CD4-positive, alpha-beta T cell (primary cell): ENCODE results near the gene GLCE. TPM values are rescaled to one million over a fixed set of nuclear protein-coding genes. Genes with fewer than 3 reads are reported as not detected.
"Not testable (repeated sequence)": the region's sequence is repeated elsewhere in the genome, so short reads cannot be mapped to it uniquely, and the experiment has no call there.

Experiments
- ATAC-seq: fragments of 200-7000 bp; cut with Tn5 transposase; one replicate; pipeline ENCODE4 v1.10.0; 2022; ENCODE audit warnings: mild to moderate bottlenecking; ENCODE audit not compliant: poor library complexity
- CTCF ChIA-PET: fragments of 350-600 bp; sonication (Branson Sonifier 250); formaldehyde crosslinking; loops from one replicate; lab custom pipeline; 2021; ENCODE audit warnings: antibody characterized with exemption, inconsistent platforms; lab: Charles Lee
- POLR2A ChIA-PET: fragments of 350-600 bp; sonication (Branson Sonifier 250); formaldehyde crosslinking; loops from one replicate; lab custom pipeline; 2021; ENCODE audit warnings: antibody characterized with exemption, inconsistent platforms; lab: Charles Lee
- DNase-seq, 14 experiments: peaks; one replicate each; pipeline ENCODE4 v3.0.0-alpha.2; 2013 to 2020; ENCODE audit warnings: mixed read lengths in 2 of 14
- H3K27ac ChIP-seq, 2 donors: one replicate each; pipeline versions ENCODE4 v1.5.1 to v1.7.0; 2013; ENCODE audit warnings: low read length in 2 of 2, low read depth in 1 of 2, mild to moderate bottlenecking in 1 of 2
- H3K27me3 ChIP-seq, 2 experiments: 1 replicate in 1 of 2; 2 replicates in 1 of 2; pipeline versions ENCODE4 v1.6.1 to v1.7.0; 2013; ENCODE audit warnings: low read length in 2 of 2, control low read depth in 1 of 2, mild to moderate bottlenecking in 1 of 2, moderate library complexity in 1 of 2; ENCODE audit not compliant: insufficient read depth in 2 of 2, control insufficient read depth in 1 of 2
- H3K36me3 ChIP-seq: one replicate; pipeline ENCODE4 v1.6.1; 2013; ENCODE audit warnings: low read length, control low read depth; ENCODE audit not compliant: insufficient read depth
- H3K4me1 ChIP-seq: one replicate; pipeline ENCODE4 v1.6.1; 2013; ENCODE audit warnings: low read length, control low read depth; ENCODE audit not compliant: insufficient read depth
- H3K4me3 ChIP-seq: one replicate; pipeline ENCODE4 v1.5.1; 2013; ENCODE audit warnings: mild to moderate bottlenecking, low read length, moderate library complexity
- H3K9me3 ChIP-seq, 2 experiments: 1 replicate in 1 of 2; 2 replicates in 1 of 2; pipeline versions ENCODE4 v1.6.1 to v1.7.0; 2013; ENCODE audit warnings: low read length in 2 of 2, mild to moderate bottlenecking in 2 of 2, control low read depth in 1 of 2, moderate library complexity in 1 of 2; ENCODE audit not compliant: control insufficient read depth in 1 of 2, insufficient read depth in 1 of 2
- H3K27ac Mint-ChIP-seq: one replicate; pipeline ENCODE4 v1.8.0; 2020; ENCODE audit warnings: mixed read lengths
- H3K27me3 Mint-ChIP-seq: one replicate; pipeline ENCODE4 v1.8.0; 2021; ENCODE audit warnings: mixed read lengths
- H3K36me3 Mint-ChIP-seq: one replicate; pipeline ENCODE4 v1.8.0; 2021; ENCODE audit warnings: low read depth, mixed read lengths
- H3K4me1 Mint-ChIP-seq: one replicate; pipeline ENCODE4 v1.8.0; 2021; ENCODE audit warnings: low read depth, mixed read lengths
- H3K4me3 Mint-ChIP-seq: one replicate; pipeline ENCODE4 v1.8.0; 2020; ENCODE audit warnings: mild to moderate bottlenecking, mixed read lengths
- H3K9me3 Mint-ChIP-seq: one replicate; pipeline ENCODE4 v1.8.0; 2020; ENCODE audit warnings: mixed read lengths
- CTCF ChIP-seq: fragments of 200-600 bp; IDR thresholded peaks from one replicate; pipeline ENCODE4 v1.8.0; 2022; ENCODE audit warnings: antibody characterized with exemption, mild to moderate bottlenecking
- intact Hi-C, 2 experiments: fragments of 100-400 bp; cut with DNase I in 1 of 2; cut with micrococcal nuclease in 1 of 2; formaldehyde crosslinking; loops; one replicate each; pipeline versions ENCODE4 v1.15.1 to v1.9.0; 2023 to 2025; cut with DNase I, micrococcal nuclease
- total RNA-seq, 174 experiments: library from RNA in 2 of 174; stranded (reverse) in 2 of 174; gene quantifications; one replicate each; pipeline ENCODE4 v1.2.3 and lab custom pipeline; 2021 to 2026

GLCE gene
- total RNA-seq, 2 experiments from 2014 or later = 3.2 TPM

GRCh38 chr15:69299943-69300588 lies 139.6 kb downstream of the GLCE start:
- no peak for TF ChIP-seq CTCF
- Mint-ChIP-seq H3K27me3 (peaks cover 89% of the 10 kb centered on the region), H3K4me1 (no peaks in the 10 kb centered on the region), H3K36me3 (no peaks in the 10 kb centered on the region), H3K9me3 (no peaks in the 10 kb centered on the region), H3K27ac (no peak overlapping the region), H3K4me3 (peak overlapping the region; percentile 2)
- intact Hi-C loops = no loop called here
- H3K27me3 ChIP-seq = peaks cover 42% of the 10 kb centered on the region in 2 experiments
- CTCF ChIA-PET = no interaction called here
- H3K4me3 ChIP-seq = no peak overlapping the region
- H3K4me1 ChIP-seq = peaks cover 4% of the 10 kb centered on the region
- ATAC-seq = no peak
- no peak overlapping the region for H3K27ac ChIP-seq
- no peaks in the 10 kb centered on the region for H3K9me3 ChIP-seq
- no peak for DNase-seq
- POLR2A ChIA-PET = no interaction called here
- H3K36me3 ChIP-seq = no peaks in the 10 kb centered on the region

- H3K27me3 Mint-ChIP-seq = peaks cover 81% of the 10 kb centered on the region
- H3K27ac Mint-ChIP-seq, H3K36me3 Mint-ChIP-seq, H3K4me3 Mint-ChIP-seq, CTCF ChIA-PET, H3K4me3 ChIP-seq, H3K4me1 ChIP-seq, H3K36me3 ChIP-seq, H3K9me3 ChIP-seq, POLR2A ChIA-PET, H3K9me3 Mint-ChIP-seq, H3K27ac ChIP-seq, DNase-seq, ATAC-seq, H3K4me1 Mint-ChIP-seq, intact Hi-C loops: not testable (repeated sequence)
- peaks cover 42 to 44% of the 10 kb centered on the region in 2 experiments for H3K27me3 ChIP-seq
These were observed 140.7 kb downstream of the GLCE start for GRCh38 chr15:69301101-69301500.

GRCh38 chr15:69302087-69302486 lies 141.7 kb downstream of the GLCE start:
- intact Hi-C loops, ATAC-seq, H3K27ac ChIP-seq, POLR2A ChIA-PET, H3K4me1 ChIP-seq, H3K4me1 Mint-ChIP-seq, H3K4me3 Mint-ChIP-seq, H3K27ac Mint-ChIP-seq, H3K9me3 Mint-ChIP-seq, H3K9me3 ChIP-seq, H3K4me3 ChIP-seq, H3K36me3 ChIP-seq, DNase-seq, CTCF ChIA-PET, H3K36me3 Mint-ChIP-seq: not testable (repeated sequence)
- peaks cover 78% of the 10 kb centered on the region for H3K27me3 Mint-ChIP-seq
- H3K27me3 ChIP-seq = peaks cover 42% of the 10 kb centered on the region in 2 experiments

GRCh38 chr15:69302929-69303328 lies 142.5 kb downstream of the GLCE start:
- intact Hi-C loops = no loop called here
- Mint-ChIP-seq H3K4me1 (no peaks in the 10 kb centered on the region), H3K27ac (no peak overlapping the region), H3K36me3 (no peaks in the 10 kb centered on the region), H3K9me3 (no peaks in the 10 kb centered on the region), H3K4me3 (no peak overlapping the region), H3K27me3 (peaks cover 76% of the 10 kb centered on the region)
- no peak overlapping the region for H3K4me3 ChIP-seq
- TF ChIP-seq CTCF = no peak
- peaks cover 4% of the 10 kb centered on the region for H3K4me1 ChIP-seq
- ATAC-seq = no peak
- ChIA-PET CTCF (no interaction called here), POLR2A (no interaction called here)
- H3K36me3 ChIP-seq = no peaks in the 10 kb centered on the region
- H3K27me3 ChIP-seq = peaks cover 33 to 35% of the 10 kb centered on the region in 2 experiments
- H3K9me3 ChIP-seq = no peaks in the 10 kb centered on the region
- H3K27ac ChIP-seq = no peak overlapping the region
- DNase-seq = no peak
